Measurements from ENCODE around the gene PCDHA3.
"Not testable (repeated sequence)": the region's sequence is repeated elsewhere in the genome, so short reads cannot be mapped to it uniquely, and the experiment has no call there.

The PCDHA3 gene

GRCh38 chr5:140806834-140807775 lies 6.2 kb downstream of the PCDHA3 start, which contains the start of gene PCDHA4:
Gene PCDHA4 (plus strand): TSS chr5:140807068.
- FAIRE-seq (peak; percentile 94), DNase-seq (ENCODE audit: insufficient read length, low spot score) (no peak)
- TF ChIP-seq CTCF (IDR thresholded peaks at IDR 0.05; ENCODE audit: insufficient read depth, missing control alignments), result peak; percentile 64

GRCh38 chr5:140808241-140808888 lies 7.5 kb downstream of the PCDHA3 start:
- FAIRE-seq, result not testable (repeated sequence)

GRCh38 chr5:140808889-140809291 lies 8.0 kb downstream of the PCDHA3 start:
- TF ChIP-seq CTCF (IDR thresholded peaks at IDR 0.05; ENCODE audit: insufficient read depth, missing control alignments), result no peak
- no peak for DNase-seq (ENCODE audit: insufficient read length, low spot score)
- no peak for FAIRE-seq

More at GRCh38 chr5:140808241-140808888, 7.5 kb downstream of the PCDHA3 start:
- DNase-seq (ENCODE audit: insufficient read length, low spot score), result not testable (repeated sequence)

GRCh38 chr5:140821375-140822280 lies 20.8 kb downstream of the PCDHA3 start, which contains the start of gene PCDHA5:
Gene PCDHA5 (plus strand): TSS chr5:140821613.
- no peak for FAIRE-seq
- no peak for DNase-seq (ENCODE audit: insufficient read length, low spot score)

GRCh38 chr5:140822281-140822629 lies 21.4 kb downstream of the PCDHA3 start:
- FAIRE-seq, result no peak
- TF ChIP-seq CTCF (IDR thresholded peaks at IDR 0.05; ENCODE audit: insufficient read depth, missing control alignments), result no peak
- DNase-seq (ENCODE audit: insufficient read length, low spot score), result no peak

More at GRCh38 chr5:140821375-140822280, 20.8 kb downstream of the PCDHA3 start, which contains the start of gene PCDHA5:
- no peak for TF ChIP-seq CTCF (IDR thresholded peaks at IDR 0.05; ENCODE audit: insufficient read depth, missing control alignments)

- not testable (repeated sequence) for FAIRE-seq; DNase-seq (ENCODE audit: insufficient read length, low spot score)
Measured at GRCh38 chr5:140822969-140823368, 22.1 kb downstream of the PCDHA3 start.

GRCh38 chr5:140823475-140823874 lies 22.6 kb downstream of the PCDHA3 start:
- DNase-seq (ENCODE audit: insufficient read length, low spot score), result no peak
- FAIRE-seq, result no peak
- no peak for TF ChIP-seq CTCF (IDR thresholded peaks at IDR 0.05; ENCODE audit: insufficient read depth, missing control alignments)
